Heart right ventricle (tissue), 16 donors: ENCODE results near the gene PACS2. TPM values are rescaled to one million over a fixed set of nuclear protein-coding genes. Genes with fewer than 3 reads are reported as not detected.

ENCODE experiments used
- ATAC-seq, 8 donors: fragments of 200-7000 bp; cut with Tn5 transposase; one replicate each; pipeline ENCODE4 v1.9.1; 2020; ENCODE audit warnings: mild to moderate bottlenecking in 8 of 8, moderate library complexity in 8 of 8, moderate number of reproducible peaks in 1 of 8
- DNase-seq, 2 donors: peaks; one replicate each; pipeline ENCODE4 v3.0.0-alpha.2; 2020
- H3K27ac ChIP-seq, 10 donors: fragments of 200-600 bp; sonication (generic) in 2 of 10; one replicate each; pipeline versions ENCODE4 v1.5.0 to v1.8.0; 2020 to 2022; ENCODE audit warnings: mild to moderate bottlenecking in 3 of 10
- H3K27me3 ChIP-seq, 7 donors: fragments of 200-600 bp; one replicate each; pipeline ENCODE4 v1.8.0; 2021 to 2022; ENCODE audit warnings: mild to moderate bottlenecking in 2 of 7
- H3K36me3 ChIP-seq, 9 donors: fragments of 200-600 bp; sonication (generic) in 1 of 9; one replicate each; pipeline versions ENCODE4 v1.5.0 to v1.8.0; 2020 to 2022; ENCODE audit warnings: mild to moderate bottlenecking in 2 of 9
- H3K4me1 ChIP-seq, 9 donors: fragments of 200-600 bp; sonication (generic) in 1 of 9; one replicate each; pipeline versions ENCODE4 v1.5.0 to v1.8.0; 2020 to 2022; ENCODE audit warnings: mild to moderate bottlenecking in 4 of 9
- H3K4me3 ChIP-seq, 10 donors: fragments of 200-600 bp; sonication (generic) in 2 of 10; one replicate each; pipeline versions ENCODE4 v1.5.0 to v1.8.0; 2020 to 2022; ENCODE audit warnings: mild to moderate bottlenecking in 7 of 10, moderate library complexity in 2 of 10
- H3K9me3 ChIP-seq, 11 donors: fragments of 200-600 bp in 10 of 11; sonication (generic) in 2 of 11; one replicate each; pipeline versions ENCODE4 v1.5.0 to v1.8.0; 2013 to 2022; ENCODE audit warnings: mild to moderate bottlenecking in 2 of 11, control low read depth in 1 of 11, moderate library complexity in 1 of 11
- WGBS, 2 donors: extraction: QIAGEN DNeasy Blood & Tissue Kit; methylation state at CpG; one replicate each; pipeline ENCODE4 v1.1.7; 2013; ENCODE audit warnings: inconsistent platforms in 1 of 2; 5-methylcytosine and 5-hydroxymethylcytosine counted together
- intact Hi-C, 10 donors: fragments of 100-400 bp; cut with DNase I; formaldehyde crosslinking; loops; one replicate each; pipeline versions ENCODE4 v1.11.1 to v1.14.2; 2022
- polyA plus RNA-seq, 2 donors: library from polyadenylated mRNA; stranded (reverse); fragments of 200-250 nt; gene quantifications; one replicate each; pipeline ENCODE4 v1.2.3, GENCODE V29; 2013
- total RNA-seq, 10 donors: library from RNA; stranded (reverse); fragmentation: NEBNext Ultra II Directional in 3 of 10; extraction: Animal tissue kit (Norgen Biotek cat#: 25700) in 3 of 10; gene quantifications; one replicate each; pipeline versions ENCODE4 v1.2.1 to v1.2.4, GENCODE V29; 2021 to 2023
- TF ChIP-seq, protein P1 (sequence below), 9 donors: fragments of 200-600 bp; sonication (generic) in 2 of 9; IDR thresholded peaks; one replicate each; pipeline versions ENCODE4 v1.5.0 to v1.8.0; 2021 to 2022; ENCODE audit warnings: antibody characterized with exemption in 9 of 9, mild to moderate bottlenecking in 5 of 9, moderate library complexity in 1 of 9
- donor health status: Arrhythmogenic right ventricular cardiomyopathy.
- donor health status: ischemic (EF 13 %, LVEDD 7.1; RV severe dilation, severe dysfunction).
- donor health status: healthy with polysubstance abuse.
- donor health status: DM: no; HTN: yes; CAD: no.
- donor health status: DM: no; HTN: no; CAD: no.
- donor health status: ischemic (EF 25% LVEDD 6.9; RV normal size, moderate dysfunction).
- donor health status: ischemic (EF 25% LVEDD 5.7; RV mildly dilated, moderate dysfunction).
- donor health status: healthy.
- donor health status: DM: yes; HTN: yes; CAD: no.
- donor health status: Ischemic cardiomyopathy.
- donor health status: ischemic (EF 35%, LVEDD 5.7; RV mildly dilated, moderate dysfunction).
- donor health status: nonischemic (EF 11% LVEDD 7.7; RV severe dilation, severe dysfunction).
- donor health status: DM: yes; HTN: yes; CAD: no.
- donor health status: PGD.
- donor health status: ischemic (EF 29% LVEDD 5.4; RV normal size, mild dysfunction).
- donor health status: nonischemic (EF 23%, LVEDD 6.1; RV moderate dilation, normal function).

The PACS2 gene
- total and polyA plus RNA-seq, 12 donors, result 41.8 to 123 (median 54.6) TPM

GRCh38 chr14:105313381-105314286 lies 914 bp upstream of the PACS2 start:
- intact Hi-C loops, result loop anchor here in 2 of 10 donors (2.0 kb wide), 1 partner anchor 13 kb away; the partner anchor contains the start of gene BRF1 (in 2 of the 2)

DNA sequence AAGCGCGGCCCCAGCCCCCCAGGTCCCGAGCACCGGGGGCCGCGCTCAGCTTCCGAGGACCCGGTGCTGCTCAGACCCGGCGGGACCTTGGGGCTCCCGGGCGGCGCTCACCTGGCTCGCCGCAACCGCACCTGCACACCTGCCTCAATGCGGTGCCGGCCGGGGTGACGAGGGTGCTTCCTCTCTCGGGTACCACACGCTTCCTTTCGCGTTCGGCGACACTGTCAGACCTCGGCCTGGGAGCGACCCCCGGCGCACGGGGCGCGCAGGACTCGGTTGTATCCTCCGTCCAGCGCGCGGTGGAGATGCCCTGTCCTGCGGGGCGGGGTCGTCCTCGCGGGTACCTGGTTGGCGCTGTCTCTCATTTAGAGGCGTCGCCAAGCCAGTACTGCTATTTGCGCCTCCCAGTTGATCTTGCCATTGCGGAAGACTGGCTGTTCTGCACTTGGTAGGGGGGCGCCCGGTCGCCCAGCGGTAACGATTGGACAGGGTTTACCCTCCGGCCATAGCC lies 718 bp downstream of the PACS2 start:
- DNase-seq (no peak), ATAC-seq (peak in 4 of 8 donors; percentile 2 to 15 (median 15))
- 1% methylated on average over 44 to 54 of the region's 54 CpGs for WGBS, 2 donors
- intact Hi-C loops, result loop anchor here in 3 of 10 donors (2.0 to 5.0 kb wide), 2 partner anchors 14 to 37 kb away; partner anchors contain the start of gene BRF1 (in 2 of the 3)
- H3K4me3 ChIP-seq, result peak overlapping the region; percentile 60 to 99 (median 78)
- H3K36me3 ChIP-seq, result no peaks in the 10 kb centered on the region
- H3K27ac ChIP-seq, result peak overlapping the region; percentile 31 to 83 (median 71)
- no peaks in the 10 kb centered on the region for H3K27me3 ChIP-seq
- TF ChIP-seq, protein P1, sequence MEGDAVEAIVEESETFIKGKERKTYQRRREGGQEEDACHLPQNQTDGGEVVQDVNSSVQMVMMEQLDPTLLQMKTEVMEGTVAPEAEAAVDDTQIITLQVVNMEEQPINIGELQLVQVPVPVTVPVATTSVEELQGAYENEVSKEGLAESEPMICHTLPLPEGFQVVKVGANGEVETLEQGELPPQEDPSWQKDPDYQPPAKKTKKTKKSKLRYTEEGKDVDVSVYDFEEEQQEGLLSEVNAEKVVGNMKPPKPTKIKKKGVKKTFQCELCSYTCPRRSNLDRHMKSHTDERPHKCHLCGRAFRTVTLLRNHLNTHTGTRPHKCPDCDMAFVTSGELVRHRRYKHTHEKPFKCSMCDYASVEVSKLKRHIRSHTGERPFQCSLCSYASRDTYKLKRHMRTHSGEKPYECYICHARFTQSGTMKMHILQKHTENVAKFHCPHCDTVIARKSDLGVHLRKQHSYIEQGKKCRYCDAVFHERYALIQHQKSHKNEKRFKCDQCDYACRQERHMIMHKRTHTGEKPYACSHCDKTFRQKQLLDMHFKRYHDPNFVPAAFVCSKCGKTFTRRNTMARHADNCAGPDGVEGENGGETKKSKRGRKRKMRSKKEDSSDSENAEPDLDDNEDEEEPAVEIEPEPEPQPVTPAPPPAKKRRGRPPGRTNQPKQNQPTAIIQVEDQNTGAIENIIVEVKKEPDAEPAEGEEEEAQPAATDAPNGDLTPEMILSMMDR (IDR thresholded peaks at IDR 0.05), result no peak
- no peaks in the 10 kb centered on the region for H3K9me3 ChIP-seq
- H3K4me1 ChIP-seq, result peaks cover 9 to 43% (median 35%) of the 10 kb centered on the region in 9 donors

More at GRCh38 chr14:105313381-105314286, 914 bp upstream of the PACS2 start:
- peaks cover 9 to 43% (median 35%) of the 10 kb centered on the region in 9 donors for H3K4me1 ChIP-seq
- no peak for DNase-seq
- peak; percentile 10 to 58 (median 24) for ATAC-seq
- TF ChIP-seq, protein P1 (IDR thresholded peaks at IDR 0.05), result no peak
- H3K27ac ChIP-seq, result peak overlapping the region; percentile 78 to 96 (median 94)
- no peaks in the 10 kb centered on the region for H3K27me3 ChIP-seq
- peak overlapping the region; percentile 41 to 76 (median 68) for H3K4me3 ChIP-seq
- 18 to 21% methylated on average over 42 to 48 of the region's 48 CpGs for WGBS, 2 donors
- no peaks in the 10 kb centered on the region for H3K36me3 ChIP-seq
- H3K9me3 ChIP-seq, result no peaks in the 10 kb centered on the region

- ATAC-seq (peak in 2 of 8 donors; percentile 4 to 12), DNase-seq (no peak)
- Histone ChIP-seq H3K27me3 (no peaks in the 10 kb centered on the region), H3K36me3 (no peaks in the 10 kb centered on the region), H3K9me3 (no peaks in the 10 kb centered on the region), H3K27ac (peak overlapping the region in 5 of 10 donors; percentile 65 to 83 (median 70)), H3K4me1 (peaks cover 9 to 43% (median 35%) of the 10 kb centered on the region in 9 donors), H3K4me3 (peak overlapping the region in 9 of 10 donors; percentile 64 to 99 (median 78))
- TF ChIP-seq, protein P1 (IDR thresholded peaks at IDR 0.05), result no peak
- intact Hi-C loops, result loop anchor here in 3 of 10 donors (2.0 to 5.0 kb wide), 2 partner anchors 15 to 36 kb away; partner anchors contain the start of gene BRF1 (in 2 of the 3)
- WGBS, 2 donors, result 62 to 68% methylated on average over 15 of the region's 15 CpGs
Observed at GRCh38 chr14:105315941-105316576, 1.5 kb downstream of the PACS2 start.

GRCh38 chr14:105316577-105316941 lies 2.0 kb downstream of the PACS2 start:
- Histone ChIP-seq H3K27ac (peak overlapping the region in 2 of 10 donors; percentile 9 to 70), H3K4me1 (peaks cover 9 to 43% (median 35%) of the 10 kb centered on the region in 9 donors), H3K9me3 (no peaks in the 10 kb centered on the region), H3K4me3 (peak overlapping the region in 3 of 10 donors; percentile 74 to 92 (median 86)), H3K36me3 (no peaks in the 10 kb centered on the region), H3K27me3 (no peaks in the 10 kb centered on the region)
- 88 to 91% methylated on average over 10 of the region's 10 CpGs for WGBS, 2 donors
- ATAC-seq (no peak), DNase-seq (no peak)
- intact Hi-C loops, result loop anchor here in 2 of 10 donors (5.0 kb wide), 1 partner anchor 36 kb away; no protein-coding TSS in a partner anchor
- TF ChIP-seq, protein P1 (IDR thresholded peaks at IDR 0.05), result no peak
